Limb (tissue), 2 donors: ENCODE results near the gene COLEC11.
"Not testable (repeated sequence)": the region's sequence is repeated elsewhere in the genome, so short reads cannot be mapped to it uniquely, and the experiment has no call there.

Experiments
- DNase-seq, 2 donors: peaks; one replicate each; pipeline ENCODE4 v3.0.0-alpha.2; 2016; ENCODE audit errors: extremely low spot score in 2 of 2

COLEC11 gene

GRCh38 chr2:3594493-3595281, at the start of gene COLEC11:
Gene COLEC11, plus strand, starts transcription at chr2:3595112. Its CDS starts 9,229 bp downstream, at chr2:3604341.
- DNase-seq = no peak

- no peak for DNase-seq
Measured at GRCh38 chr2:3545788-3546478, 49.0 kb upstream of the COLEC11 start.

GRCh38 chr2:3547915-3548314, 47.0 kb upstream of the COLEC11 start:
- no peak for DNase-seq

- DNase-seq = no peak
Measured at GRCh38 chr2:3553946-3554345, 41.0 kb upstream of the COLEC11 start.

GRCh38 chr2:3557639-3558204, 37.2 kb upstream of the COLEC11 start:
- DNase-seq = peak in 1 of 2 donors; percentile 2

GRCh38 chr2:3558205-3559014, 36.5 kb upstream of the COLEC11 start, which contains the start of gene RNASEH1:
Gene RNASEH1, minus strand, starts transcription at chr2:3558333. Its CDS starts 73 bp downstream, at chr2:3558260.
- DNase-seq = peak; percentile 98 to 99

GRCh38 chr2:3563521-3563976, 31.4 kb upstream of the COLEC11 start:
- no peak for DNase-seq

GRCh38 chr2:3565117-3565516, 29.8 kb upstream of the COLEC11 start:
- no peak for DNase-seq

GRCh38 chr2:3566806-3567205, 28.1 kb upstream of the COLEC11 start:
- DNase-seq = no peak

GRCh38 chr2:3569656-3570055, 25.3 kb upstream of the COLEC11 start:
- DNase-seq = not testable (repeated sequence)

GRCh38 chr2:3571284-3571683, 23.6 kb upstream of the COLEC11 start:
- no peak for DNase-seq

GRCh38 chr2:3572620-3573019, 22.3 kb upstream of the COLEC11 start:
- no peak for DNase-seq

GRCh38 chr2:3574155-3574554, 20.8 kb upstream of the COLEC11 start:
- no peak for DNase-seq

GRCh38 chr2:3575534-3576262, 19.2 kb upstream of the COLEC11 start:
- DNase-seq = no peak

GRCh38 chr2:3576263-3576630, 18.7 kb upstream of the COLEC11 start:
- not testable (repeated sequence) for DNase-seq

- DNase-seq = no peak
Measured at GRCh38 chr2:3578987-3579386, 15.9 kb upstream of the COLEC11 start.

GRCh38 chr2:3580449-3580848, 14.5 kb upstream of the COLEC11 start:
- DNase-seq = no peak

- DNase-seq = no peak
Measured at GRCh38 chr2:3581367-3582262, 13.3 kb upstream of the COLEC11 start.

GRCh38 chr2:3584076-3584475, 10.8 kb upstream of the COLEC11 start:
- DNase-seq = no peak
